IPS-11a (cell line): Measurements from ENCODE around the gene TCF20.

ENCODE experiments used
- H3K4me3 ChIP-seq: one replicate; pipeline ENCODE4 v1.5.1; 2013; ENCODE audit warnings: low read depth, low read length, control low read depth

Gene TCF20

DNA sequence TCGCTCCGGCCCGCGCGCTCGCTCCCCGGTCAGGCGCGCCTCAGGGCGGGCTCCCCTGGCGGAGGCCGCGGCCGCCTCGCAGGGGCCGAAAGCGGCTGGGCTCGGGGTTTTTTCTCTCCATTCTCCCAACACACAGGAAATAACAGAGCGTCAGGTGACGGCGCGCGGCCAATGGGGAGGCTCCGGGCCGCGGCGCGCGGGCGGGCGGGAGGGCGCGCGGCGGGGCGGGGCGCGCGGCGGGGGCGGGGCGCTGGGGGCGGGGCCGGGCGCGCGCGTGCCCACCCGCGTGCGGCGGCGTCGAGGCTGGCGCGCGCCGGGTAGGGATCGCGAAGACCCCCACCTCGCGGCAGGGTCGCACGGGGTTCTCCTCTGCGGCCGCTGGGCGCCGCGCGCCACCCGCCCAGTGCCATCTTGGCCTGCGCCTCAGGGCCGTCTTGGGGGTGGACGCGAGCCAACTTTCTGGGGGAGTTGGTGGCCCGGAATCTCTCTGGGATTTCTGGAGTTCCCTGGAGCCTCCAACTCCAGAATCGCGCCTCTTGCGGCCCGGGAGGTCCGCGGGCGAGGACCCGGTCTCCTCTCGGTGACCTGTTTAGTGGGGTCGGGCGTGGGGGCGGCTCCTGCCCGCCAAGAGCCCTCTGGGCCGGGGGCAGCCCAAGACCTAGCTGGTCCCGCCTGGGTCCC is at the start of gene TCF20:
TSS of gene TCF20 (minus strand) at position 144 of the 681 bp plus-strand sequence. CDS start 55,348 bp downstream, outside the sequence.
- H3K4me3 ChIP-seq = peak within 1 kb of the TSS; percentile 75

- no peak overlapping the region for H3K4me3 ChIP-seq
Observed at GRCh38 chr22:42319386-42319785, 48.9 kb upstream of the TCF20 start.

- H3K4me3 ChIP-seq = no peak overlapping the region
Observed at GRCh38 chr22:42318967-42319366, 48.5 kb upstream of the TCF20 start.

DNA sequence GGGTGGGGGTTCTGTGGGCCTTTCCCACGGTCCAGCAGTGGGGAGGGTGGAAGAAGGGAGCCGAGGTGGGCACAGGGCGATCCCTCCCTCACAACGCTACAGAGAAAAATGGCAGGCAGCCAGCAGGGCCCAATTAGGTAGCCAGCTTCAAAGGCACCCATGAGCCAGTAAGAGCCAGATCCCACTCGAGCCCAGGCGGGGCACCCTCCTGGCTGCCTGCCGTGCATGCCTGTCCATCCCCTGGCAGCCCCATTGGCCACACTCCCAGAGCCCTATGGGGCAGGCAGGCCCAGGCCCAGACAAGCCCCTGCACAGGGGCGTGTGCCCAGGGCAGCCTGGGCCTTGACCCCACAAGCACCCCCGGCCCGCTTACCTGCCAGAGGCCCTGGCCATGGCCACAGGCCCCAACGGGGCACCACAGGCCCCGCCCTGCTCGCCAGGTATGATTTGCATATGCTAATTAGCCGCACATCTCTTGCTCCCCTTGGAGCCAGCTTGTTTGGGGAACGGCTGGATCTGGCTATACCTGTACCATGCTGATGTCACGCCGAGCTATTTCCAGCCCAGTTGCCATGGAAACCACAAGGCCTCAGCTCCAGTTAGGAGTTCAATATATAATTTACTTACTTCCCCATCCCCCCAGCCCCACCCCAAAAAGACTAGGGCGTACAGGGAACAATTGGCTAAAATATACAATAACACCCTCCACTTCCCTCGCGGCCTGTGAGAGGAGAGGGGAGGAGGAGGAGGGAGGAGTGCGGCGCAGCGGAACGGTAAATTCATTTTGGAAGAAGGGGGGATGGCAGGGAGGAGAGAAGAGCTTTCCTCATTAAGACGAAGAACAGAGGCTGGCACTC is 47.5 kb upstream of the TCF20 start:
- H3K4me3 ChIP-seq = no peak overlapping the region

DNA sequence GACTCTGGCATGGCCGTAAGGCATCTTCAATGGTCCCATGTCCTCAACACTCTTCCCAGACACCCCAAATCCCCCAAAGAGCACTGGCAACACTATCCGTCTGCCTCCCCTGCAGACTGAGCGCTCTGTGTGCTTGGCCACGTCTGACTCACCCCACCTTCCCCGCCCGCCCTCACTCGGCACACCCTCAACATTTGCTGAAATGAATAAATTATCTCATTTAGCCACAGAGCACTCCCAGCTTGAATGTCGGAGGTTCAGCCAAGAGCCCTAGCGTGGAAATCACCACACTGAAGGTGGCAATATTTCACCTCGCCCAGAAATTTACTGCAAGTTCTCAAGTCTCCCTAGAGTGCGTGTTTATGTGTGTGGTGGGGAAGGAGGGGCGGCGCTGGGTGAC is 46.6 kb upstream of the TCF20 start:
- H3K4me3 ChIP-seq = no peak overlapping the region

DNA sequence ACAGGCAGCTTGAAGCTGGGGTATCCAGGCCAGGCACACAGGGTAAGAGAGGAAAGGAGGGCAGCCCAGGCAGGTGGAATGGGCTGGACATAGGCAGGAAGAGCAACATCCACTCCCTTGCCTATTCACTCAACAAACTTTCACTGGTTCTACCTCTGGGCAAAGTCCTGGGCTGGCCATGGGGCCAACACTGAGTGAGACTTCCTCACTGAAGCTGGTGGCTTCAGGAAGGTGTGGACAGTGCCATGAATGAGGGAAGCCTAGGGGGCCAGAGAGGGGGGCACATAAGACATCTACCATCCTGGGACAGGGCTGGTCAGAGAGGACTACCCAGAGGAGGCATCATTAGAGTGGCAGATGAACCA is 44.9 kb upstream of the TCF20 start:
- no peak overlapping the region for H3K4me3 ChIP-seq

- H3K4me3 ChIP-seq = no peak overlapping the region
Observed at GRCh38 chr22:42314709-42315391, 44.4 kb upstream of the TCF20 start.

DNA sequence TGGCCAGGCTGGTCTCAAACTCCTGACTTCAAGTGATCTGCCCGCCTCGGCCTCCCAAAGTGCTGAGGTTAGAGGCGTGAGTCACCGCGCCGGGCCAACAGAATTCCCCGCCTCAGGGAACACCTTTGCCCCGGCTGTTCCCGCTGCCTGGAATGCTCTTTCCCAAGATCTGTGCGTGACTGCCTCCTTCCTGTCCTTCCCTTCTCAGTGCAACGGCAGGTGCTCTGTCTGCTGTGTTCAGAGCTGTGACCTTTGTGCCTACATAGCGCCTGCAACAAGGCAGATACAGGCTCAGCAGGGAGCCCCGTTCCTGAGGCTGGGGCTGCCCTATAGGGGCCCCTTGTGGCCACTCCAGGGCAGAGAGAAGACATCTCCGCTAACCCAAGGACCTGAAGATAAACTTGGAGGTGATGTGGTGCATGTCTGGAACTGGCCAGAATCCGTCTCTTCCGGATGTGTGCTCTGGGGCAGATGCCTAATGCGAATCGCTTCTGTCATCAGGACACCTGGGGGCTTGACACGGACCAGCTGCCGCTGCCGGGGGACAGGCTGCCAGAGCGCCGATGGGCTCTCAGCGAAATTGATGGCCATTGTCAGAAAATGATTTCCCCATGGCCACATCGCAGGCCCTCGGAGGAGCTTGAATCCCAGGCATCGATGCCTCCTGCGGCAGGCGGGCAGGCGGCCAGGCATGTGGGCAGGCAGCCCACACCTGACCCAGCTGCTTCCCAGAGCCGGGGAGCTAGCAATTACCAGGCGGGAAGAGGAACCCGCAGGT is 43.5 kb upstream of the TCF20 start:
- H3K4me3 ChIP-seq = no peak overlapping the region

- H3K4me3 ChIP-seq = no peak overlapping the region
Observed at GRCh38 chr22:42313204-42313603, 42.8 kb upstream of the TCF20 start.

DNA sequence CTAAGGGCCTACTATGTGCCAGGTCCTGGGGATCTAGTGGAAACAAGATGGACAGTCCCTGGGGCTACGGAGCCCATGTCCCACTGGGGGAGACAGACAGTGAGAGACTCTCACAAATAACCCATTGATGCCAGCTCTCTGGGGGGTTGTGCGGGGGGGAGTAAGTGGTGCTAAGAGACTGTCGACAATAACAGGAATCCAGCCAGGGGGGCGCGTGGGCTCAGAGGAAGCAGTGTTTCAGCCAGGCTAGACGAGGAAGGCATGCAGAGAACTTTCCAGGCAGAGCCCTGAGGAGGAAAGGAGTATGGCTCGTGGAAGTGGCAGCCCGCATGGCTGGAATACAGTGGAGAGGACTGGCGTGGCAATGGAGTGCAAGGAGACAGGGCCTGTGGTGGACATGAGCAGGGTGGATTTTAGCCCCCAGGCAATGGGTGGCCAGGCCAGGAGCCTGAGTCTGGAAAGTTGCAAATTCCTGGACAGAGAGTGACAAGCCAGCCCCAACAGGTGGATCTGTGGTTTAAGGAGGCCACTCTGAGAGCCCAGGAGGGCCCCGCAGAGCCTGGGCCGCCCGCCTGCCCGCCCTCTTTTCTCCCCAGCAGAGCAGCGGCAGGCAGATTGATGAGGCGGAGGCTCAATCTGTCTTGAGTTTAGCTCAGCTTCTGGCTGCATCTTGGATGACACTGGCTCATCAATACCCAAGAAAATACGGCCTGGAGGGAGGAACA is 40.0 kb upstream of the TCF20 start:
- no peak overlapping the region for H3K4me3 ChIP-seq

DNA sequence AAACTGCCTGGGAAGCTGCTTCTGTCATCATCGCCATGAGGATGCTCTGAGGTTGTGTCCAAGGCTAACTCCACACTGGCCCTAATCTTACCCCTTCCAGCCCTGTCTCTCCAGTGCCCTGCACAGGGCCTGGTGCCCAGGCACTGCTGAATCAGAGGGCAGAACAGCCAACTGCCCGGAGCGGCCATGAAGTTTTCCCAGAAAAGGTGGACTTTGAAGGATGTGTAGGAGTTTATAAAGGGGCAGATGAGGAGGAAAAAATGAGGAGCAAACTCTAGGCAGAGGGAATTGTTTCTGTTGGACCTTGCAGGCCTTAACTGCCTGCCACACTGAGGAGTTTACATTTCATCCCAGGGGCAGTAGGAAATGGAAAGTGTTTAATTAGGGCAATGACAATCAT is 39.4 kb upstream of the TCF20 start:
- no peak overlapping the region for H3K4me3 ChIP-seq

GRCh38 chr22:42308892-42309468 is 38.5 kb upstream of the TCF20 start:
- no peak overlapping the region for H3K4me3 ChIP-seq

- no peak overlapping the region for H3K4me3 ChIP-seq
Observed at GRCh38 chr22:42307806-42308563, 37.5 kb upstream of the TCF20 start.

DNA sequence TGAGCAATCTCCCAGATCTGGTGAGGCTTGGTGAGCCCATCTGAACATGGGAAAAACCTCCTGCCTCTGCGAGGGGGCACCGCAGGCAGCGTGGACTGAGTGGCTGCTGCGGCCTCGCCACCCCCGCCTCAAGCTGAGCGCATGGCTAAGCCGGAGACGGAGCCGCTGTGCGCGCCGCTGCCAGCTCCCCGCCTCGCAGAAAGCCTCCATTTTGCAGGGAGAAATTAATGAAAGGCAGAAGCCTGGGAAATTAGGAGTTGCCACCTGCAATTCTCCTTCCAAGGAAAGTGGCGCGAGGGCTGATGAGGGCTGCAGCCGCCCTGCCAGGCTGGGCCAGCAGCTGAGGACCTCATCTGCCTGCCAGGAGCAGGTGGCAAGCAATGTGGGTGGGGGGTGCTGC is 35.6 kb upstream of the TCF20 start:
- no peak overlapping the region for H3K4me3 ChIP-seq

- no peak overlapping the region for H3K4me3 ChIP-seq
Observed at GRCh38 chr22:42304324-42304790, 33.9 kb upstream of the TCF20 start.

DNA sequence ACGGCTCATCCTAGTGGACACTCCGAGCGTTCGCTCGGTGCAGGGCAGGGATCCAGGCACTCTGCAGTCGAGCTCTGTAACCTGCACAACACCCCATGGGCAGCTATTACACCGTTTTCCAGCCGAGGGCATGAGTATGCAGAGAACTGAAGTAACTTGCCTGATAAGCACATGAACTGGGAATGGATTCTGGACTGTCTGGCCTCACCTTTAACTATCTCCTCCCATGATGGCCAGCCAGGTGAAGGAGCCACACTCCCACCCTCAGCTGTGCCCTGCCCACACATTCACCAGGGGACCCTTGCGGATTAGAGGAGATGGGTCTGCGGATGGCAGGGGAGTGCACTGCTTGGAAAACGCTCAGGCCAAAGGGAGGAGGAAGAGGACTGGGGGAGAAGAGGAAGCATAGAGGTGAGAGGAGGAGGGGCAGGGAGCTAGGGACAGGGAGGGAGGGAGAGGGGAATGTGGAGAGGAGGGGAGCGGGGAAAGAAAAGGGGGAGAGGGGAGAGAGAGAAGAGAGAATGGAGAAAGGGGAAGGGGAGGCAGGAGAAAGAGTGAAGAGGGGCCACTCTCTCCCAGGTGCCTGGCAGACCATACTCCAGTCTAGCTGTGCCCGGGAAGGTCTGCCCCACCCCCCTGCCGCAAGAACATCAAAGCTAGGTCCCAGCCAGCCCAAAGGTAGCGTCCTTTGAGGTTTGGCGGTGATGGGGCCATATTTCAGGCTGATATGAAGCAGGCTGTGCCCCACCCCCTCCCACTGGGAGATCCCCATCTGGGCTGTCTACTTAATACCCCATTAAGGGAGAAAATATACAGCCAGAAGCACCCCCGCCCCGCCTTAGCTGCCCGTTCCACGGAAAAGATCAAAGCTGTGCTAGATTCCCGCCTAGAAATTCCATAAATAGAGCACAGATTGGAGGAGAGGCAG is 33.2 kb upstream of the TCF20 start:
- no peak overlapping the region for H3K4me3 ChIP-seq

- no peak overlapping the region for H3K4me3 ChIP-seq
Observed at GRCh38 chr22:42301742-42302102, 31.3 kb upstream of the TCF20 start.

GRCh38 chr22:42301077-42301741 is 30.8 kb upstream of the TCF20 start:
- H3K4me3 ChIP-seq = no peak overlapping the region
